GM10266 (cell line): ENCODE data around the gene MEGF10.
A peak's percentile ranks its signal among the peaks of the same experiment; 100 is the strongest.
"Not testable (repeated sequence)": the region's sequence is repeated elsewhere in the genome, so short reads cannot be mapped to it uniquely, and the experiment has no call there.

Source experiments
- DNase-seq: peaks from one replicate; pipeline ENCODE4 v3.0.0; 2012; ENCODE audit errors: extremely low spot score
- TF ChIP-seq, protein P1 (sequence below): IDR thresholded peaks from 2 replicates; pipeline ENCODE4 v1.5.1; 2012; ENCODE audit warnings: mild to moderate bottlenecking, low read depth; ENCODE audit not compliant: control insufficient read depth, insufficient read depth; ENCODE audit errors: missing control alignments

MEGF10 gene

DNA sequence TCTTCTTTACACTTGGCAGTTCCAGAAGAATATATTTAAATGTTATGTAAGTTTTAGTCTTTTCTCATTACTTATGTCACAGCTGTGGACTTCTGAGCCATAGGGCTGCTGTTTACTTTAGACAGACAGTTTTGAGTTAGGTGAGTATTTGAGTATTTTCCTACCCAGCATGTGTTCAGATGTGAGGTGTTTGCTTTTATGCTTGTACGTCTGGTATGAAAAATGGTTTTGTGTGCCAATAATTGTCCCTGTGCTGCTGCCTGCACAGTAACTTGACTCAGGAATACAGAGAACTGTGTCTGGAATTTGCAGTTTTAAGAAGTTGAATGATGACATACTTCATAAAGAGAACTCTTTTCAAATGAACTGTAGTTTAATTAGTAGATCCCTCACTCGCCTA is 20.8 kb downstream of the MEGF10 start:
- DNase-seq: no peak
- TF ChIP-seq, protein P1, sequence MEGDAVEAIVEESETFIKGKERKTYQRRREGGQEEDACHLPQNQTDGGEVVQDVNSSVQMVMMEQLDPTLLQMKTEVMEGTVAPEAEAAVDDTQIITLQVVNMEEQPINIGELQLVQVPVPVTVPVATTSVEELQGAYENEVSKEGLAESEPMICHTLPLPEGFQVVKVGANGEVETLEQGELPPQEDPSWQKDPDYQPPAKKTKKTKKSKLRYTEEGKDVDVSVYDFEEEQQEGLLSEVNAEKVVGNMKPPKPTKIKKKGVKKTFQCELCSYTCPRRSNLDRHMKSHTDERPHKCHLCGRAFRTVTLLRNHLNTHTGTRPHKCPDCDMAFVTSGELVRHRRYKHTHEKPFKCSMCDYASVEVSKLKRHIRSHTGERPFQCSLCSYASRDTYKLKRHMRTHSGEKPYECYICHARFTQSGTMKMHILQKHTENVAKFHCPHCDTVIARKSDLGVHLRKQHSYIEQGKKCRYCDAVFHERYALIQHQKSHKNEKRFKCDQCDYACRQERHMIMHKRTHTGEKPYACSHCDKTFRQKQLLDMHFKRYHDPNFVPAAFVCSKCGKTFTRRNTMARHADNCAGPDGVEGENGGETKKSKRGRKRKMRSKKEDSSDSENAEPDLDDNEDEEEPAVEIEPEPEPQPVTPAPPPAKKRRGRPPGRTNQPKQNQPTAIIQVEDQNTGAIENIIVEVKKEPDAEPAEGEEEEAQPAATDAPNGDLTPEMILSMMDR: no peak

DNA sequence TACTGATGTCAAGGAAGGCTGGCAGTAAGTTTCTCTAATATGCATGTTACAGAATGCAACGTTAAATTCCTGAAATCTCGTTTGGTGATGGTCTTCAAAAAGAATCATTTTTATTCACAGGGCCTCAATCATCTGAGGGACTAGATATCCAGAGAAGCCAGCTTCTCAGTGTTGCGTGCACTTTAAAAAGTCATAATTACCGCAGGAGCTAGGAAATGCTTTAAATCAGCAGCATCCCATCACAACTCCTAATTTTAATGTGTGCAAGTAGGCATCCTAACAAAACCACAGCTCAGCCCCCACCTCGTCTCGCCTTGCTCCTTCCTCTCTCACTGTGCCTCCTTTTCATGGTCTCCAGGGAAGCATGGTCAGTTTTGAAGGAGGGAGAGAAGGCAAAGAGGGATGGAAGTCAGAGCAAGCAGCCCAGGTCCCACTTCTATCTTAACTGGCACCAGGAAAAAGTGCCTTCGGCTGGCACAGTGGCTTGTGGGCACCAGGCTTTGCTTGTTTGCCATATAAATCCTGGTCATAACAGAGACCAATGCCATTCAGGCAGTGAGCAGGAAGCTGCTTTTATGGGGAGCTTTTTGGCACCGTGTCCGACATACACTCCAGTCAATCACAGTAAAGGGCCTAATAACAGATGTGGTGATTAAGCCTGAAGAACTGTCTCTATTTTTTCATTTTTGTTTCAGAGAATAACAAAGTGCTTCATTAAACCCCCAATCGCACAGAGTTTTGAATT is 21.4 kb downstream of the MEGF10 start:
- TF ChIP-seq, protein P1: no peak
- DNase-seq: no peak

DNA sequence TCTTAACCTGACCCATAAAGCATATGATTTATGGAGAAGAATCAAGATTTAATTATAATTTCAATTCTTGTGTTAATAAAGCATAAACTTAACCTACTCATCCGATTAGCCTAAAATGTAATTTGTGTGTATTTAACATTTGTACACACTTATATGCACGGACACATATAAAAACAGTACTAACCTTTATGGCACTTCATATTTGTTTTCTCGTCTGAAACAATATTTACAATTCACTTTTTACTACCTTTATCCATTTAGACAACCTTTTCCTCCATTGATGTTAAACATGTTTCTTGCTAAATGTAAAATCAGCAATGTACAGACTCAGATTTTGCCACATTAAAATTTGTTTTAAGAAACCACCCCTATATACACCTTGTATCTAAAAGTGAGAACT is 22.8 kb downstream of the MEGF10 start:
- TF ChIP-seq, protein P1: no peak
- DNase-seq: no peak

DNA sequence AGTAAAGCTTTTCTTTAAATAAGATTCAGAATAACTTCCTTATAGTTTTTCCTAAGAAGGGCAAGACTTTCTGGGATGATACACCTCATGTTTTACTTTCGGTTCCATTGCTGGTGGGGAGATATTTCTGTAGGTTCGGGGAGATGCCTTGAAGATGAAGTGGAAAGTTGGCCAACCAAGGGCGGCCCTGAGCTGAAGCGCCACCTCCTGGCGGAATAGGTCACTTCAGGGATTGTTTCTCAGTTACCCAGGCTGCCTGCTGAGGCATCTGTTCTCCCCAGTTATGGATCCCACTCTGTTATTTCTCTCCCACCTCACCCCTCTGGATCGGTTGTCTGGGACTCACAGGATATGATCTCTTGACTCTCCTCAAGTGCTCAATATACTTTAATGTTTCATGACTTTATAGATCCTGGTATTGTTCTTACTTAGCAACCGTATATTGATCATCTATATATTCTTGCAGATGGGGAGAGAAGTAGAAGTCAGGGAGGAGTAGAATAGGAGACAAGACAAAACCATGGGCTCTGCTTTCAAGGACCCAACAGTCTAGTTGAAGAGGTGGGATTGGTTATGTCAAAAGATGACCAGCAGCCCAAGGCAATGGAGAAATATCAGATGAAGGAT is 23.4 kb downstream of the MEGF10 start:
- DNase-seq: peak; percentile 70
- TF ChIP-seq, protein P1: peak; percentile 84

DNA sequence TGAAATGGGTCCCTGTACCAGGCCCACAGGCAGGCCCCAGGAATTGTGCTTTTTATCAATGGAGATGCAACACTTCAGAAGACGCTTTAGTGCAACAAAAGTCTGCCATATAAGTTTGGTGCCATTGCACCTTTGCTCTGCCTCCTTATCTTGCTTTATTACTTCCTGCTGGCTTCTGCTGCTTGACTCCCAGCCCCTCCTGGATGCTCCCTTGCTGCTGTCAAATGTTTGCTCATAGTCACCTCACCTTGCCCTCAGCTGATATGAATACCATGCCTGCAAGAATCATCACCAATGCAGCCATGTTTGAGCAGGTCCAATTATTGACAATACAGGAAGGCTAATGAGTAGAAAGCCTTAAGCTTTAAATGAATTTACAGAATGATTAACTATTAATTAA is 25.4 kb downstream of the MEGF10 start:
- DNase-seq: no peak
- TF ChIP-seq, protein P1: no peak

DNA sequence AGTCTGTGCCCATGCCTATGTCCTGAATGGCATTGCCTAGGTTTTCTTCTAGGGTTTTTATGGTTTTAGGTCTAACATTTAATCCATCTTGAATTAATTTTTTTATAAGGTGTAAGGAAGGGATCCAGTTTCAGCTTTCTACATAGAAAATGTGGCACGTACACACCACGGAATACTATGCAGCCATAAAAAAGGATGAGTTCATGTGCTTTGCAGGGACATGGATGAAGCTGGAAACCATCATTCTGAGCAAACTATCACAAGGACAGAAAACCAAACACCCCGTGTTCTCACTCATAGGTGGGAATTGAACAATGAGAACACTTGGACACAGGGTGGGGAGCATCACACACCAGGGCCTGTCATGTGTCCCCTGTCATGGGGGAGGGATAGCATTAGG is 26.8 kb downstream of the MEGF10 start:
- not testable (repeated sequence) for DNase-seq

DNA sequence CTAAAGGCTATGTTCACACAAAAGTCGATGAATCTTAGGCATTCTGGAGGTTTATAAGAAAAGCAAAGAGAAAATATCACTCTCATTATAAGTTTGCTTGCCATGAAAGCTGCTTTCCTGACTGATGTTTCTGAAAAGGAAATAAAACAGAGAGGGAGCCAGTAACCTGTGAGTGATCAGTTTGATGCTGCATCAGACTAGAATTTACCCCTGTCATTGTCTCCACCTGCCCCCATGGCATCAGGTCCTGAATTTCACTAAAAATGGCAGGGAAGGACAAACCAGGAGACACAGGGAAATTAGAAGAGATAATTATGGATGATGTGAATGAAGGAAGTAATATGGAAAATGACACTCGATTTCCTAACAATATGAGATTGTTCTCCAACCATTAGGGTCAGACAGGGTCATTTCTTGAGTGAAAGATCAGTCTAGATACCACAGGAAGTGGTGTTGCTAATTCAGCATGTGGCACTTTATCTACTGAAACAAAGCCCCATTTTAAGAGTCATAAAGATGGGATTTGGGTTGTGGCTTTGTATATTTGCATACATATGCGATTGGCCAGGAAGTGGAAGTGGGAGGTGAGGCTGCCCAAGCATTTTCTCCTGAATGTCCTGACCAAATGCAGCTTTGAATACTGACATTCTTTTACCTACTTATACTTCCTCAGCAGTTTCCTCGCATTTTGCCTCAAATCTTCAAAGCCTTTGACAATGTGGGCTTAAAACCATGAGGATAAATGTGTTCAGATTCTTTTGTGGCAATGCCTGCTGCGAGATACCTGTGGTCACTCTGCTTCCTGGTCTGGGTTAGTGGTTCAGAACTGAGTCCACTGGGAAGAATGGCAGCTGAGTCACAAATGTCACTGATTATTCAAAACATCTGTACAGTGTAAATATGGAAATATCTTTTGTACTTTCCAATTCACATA is 29.7 kb downstream of the MEGF10 start:
- TF ChIP-seq, protein P1: no peak
- no peak for DNase-seq
